GM18505 (cell line): ENCODE measurements around the gene RAD51D.
"Not testable (repeated sequence)": the region's sequence is repeated elsewhere in the genome, so short reads cannot be mapped to it uniquely, and the experiment has no call there.

Experiments
- ATAC-seq: cut with Tn5 transposase; IDR thresholded peaks from one replicate; pipeline ENCODE4 v1.9.1; 2021; ENCODE audit not compliant: unreplicated experiment
- POLR2A ChIP-seq: IDR thresholded peaks from 4 replicates; pipeline ENCODE4 v1.6.1; 2011; ENCODE audit warnings: borderline replicate concordance; ENCODE audit not compliant: insufficient read depth, insufficient read length; ENCODE audit errors: extremely low read depth

RAD51D gene

DNA sequence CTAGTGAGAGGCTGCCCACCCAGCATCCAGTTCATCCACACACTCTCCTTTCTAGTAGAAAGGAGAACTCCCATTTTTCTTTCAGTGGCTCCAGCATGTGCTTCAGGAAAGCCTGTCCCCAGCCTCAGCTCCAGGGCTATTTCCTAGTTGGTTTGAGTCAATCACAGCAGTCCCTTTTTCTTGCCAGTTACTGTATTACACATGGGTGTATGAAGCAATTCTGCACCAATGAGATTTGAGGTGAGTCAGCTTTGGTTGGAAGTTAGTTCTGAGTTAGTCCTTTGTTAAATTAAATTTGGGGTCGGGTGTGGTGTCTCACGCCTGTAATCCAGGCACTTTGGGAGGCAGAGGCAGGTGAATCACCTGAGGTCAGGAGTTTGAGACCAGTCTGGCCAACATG, 24.8 kb downstream of the RAD51D start:
- no peak for TF ChIP-seq POLR2A
- ATAC-seq, result no peak

- not testable (repeated sequence) for ATAC-seq
Measured at GRCh38 chr17:35090707-35091106, 29.0 kb downstream of the RAD51D start.

GRCh38 chr17:35089586-35090296, 29.9 kb downstream of the RAD51D start:
- TF ChIP-seq POLR2A, result no peak
- no peak for ATAC-seq

GRCh38 chr17:35088881-35089585, 30.6 kb downstream of the RAD51D start:
- ATAC-seq, result peak; percentile 77
- peak; percentile 57 for TF ChIP-seq POLR2A

DNA sequence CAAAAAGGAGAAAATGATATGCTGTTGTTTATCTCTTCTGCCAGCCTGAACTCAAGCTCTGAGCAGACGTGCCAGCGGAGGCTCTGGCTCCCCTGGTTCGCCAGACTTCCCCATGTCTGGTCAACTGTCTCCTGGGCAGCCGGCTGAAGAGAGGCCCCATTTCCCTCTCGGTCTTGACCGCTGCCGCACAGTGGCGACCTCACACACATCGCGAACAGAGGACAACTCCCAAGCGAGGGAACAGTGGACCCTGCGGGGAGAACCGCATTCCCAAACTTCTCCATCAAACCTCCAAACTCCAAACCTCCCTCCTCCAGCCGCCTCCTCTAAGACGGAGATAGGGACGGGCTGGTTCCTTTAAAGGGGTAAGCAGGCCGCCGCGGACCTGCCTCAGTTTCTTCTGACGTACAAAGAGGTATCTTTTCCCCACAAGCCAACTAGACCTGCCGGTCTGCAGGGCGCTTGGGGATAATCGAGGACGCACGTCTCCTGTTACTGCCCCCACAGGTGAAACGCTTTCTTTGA, 31.2 kb downstream of the RAD51D start:
- ATAC-seq, result peak; percentile 3
- TF ChIP-seq POLR2A, result peak; percentile 63

DNA sequence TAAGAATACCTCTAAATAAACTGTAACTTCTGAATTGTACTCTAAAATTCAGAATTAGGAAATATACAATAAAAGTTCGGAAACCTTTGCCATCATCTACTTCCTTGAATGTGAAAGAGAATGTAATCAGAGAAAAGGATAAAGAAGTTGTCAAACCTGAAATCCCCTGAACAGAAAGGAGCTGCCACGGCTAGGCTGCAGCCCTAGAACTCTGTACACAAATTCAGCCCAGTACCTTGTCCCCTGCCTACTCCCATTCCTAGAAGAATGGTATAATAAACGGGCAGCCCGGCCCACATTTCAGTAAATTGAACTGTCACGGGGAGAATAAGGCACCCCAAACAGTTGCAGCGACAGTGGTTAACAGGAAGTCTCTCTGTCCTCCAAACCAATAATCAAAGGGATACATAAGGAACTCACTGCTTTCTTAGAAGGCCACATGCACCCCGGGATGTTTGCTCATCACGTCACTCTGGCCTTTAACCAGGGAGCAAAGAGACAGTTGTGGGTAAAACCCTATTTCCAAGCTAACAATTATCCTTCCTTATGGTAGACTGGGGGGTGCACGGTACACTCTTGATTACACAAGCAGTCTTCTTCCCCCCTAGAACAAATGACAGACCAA, 31.8 kb downstream of the RAD51D start:
- TF ChIP-seq POLR2A, result no peak
- ATAC-seq, result no peak

DNA sequence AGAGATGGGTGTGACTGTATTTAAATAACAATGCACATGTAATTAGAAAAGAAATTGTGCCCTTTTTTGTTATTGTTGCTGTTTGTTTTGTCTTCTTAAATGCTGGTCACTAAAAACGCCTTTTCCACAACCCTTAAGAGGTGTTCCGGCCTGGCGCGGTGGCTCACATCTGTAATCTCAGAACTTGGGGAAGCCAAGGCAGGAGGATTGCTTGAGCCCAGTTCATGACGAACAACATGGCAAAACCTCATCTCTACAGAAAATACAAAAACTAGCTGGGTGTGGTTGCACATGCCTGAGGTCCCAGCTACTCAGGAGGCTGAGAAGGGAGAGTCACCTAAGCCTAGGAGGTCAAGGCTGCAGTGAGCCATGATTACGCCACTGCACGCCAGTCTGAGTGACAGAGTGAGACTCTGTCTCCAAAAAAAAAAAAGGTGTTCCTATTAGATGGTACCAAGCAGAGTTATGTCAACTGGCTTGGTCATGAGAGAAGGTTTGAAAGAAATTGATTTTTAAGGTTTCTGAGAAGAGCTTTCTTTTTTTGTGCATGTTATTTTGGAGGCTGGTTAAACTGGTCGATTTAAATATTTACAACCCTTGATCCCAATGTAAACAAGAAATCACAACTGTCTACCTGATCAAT, 32.6 kb downstream of the RAD51D start:
- TF ChIP-seq POLR2A, result no peak
- ATAC-seq, result no peak

- no peak for TF ChIP-seq POLR2A
- no peak for ATAC-seq
Measured at GRCh38 chr17:35086164-35086563, 33.5 kb downstream of the RAD51D start.

DNA sequence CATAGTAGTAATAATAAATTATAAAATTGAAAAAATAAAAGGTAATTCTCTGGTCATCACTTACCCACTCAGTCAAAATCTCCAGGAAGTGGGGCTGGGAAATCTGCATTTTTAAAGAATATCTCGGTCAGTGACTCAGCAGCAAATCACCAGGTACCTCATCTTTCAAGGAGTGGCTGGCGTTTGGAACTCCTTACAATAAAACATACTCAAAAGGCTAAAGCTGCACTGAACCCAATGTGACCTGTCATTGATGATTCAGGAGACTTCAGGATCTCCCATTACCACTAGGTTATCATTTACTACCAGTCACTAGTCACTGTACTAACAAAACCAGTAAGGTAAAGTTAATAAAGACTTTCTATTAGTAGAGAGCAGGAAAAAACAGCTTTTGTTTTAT, 34.7 kb downstream of the RAD51D start:
- no peak for TF ChIP-seq POLR2A
- no peak for ATAC-seq

- TF ChIP-seq POLR2A, result no peak
- ATAC-seq, result no peak
Measured at GRCh38 chr17:35083071-35083470, 36.6 kb downstream of the RAD51D start.

DNA sequence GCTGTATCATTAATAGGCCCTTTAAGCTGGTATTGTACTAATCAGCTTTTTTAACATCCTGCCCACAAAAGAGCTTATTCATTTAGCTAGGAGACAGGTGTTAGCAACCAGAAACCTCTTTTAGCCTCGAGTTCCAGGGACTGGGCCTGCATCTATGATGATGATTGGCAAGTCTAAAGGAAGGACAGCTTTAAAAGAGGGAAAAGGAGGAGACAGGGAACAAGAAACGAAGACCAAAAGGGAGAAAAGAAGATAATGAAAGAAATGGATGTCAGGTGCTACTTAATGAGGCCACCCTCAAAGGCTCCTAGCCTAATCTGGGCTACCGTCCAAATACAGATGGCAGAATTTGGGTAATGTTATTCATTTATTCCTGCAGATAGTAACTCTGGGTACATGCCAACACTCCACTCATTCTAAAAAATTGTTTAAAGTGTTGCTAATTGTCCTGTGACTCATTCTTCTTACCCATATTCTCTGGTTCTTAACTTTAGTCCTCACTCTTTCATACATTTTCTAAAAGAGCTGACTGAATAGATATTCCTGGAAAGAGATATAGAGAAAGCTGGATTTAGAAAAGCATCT, 37.5 kb downstream of the RAD51D start:
- no peak for TF ChIP-seq POLR2A
- ATAC-seq, result no peak

DNA sequence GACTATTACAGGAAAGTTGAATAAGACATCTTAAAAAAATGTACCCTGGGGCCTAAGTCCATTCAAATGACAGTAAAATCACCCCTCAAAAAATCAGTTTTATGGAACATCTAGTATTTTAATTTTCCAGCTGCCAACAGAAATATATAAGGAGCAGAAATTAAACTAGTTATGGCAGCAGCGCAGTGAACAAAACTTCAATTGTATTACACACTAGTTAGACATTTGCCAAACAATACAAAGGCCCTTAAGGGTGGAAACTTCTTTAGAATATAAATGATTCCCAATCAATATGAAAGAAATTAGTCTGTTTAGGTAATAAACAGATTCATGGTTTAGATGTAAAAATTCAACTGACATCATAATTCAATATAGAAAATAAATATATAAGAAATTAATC, 38.0 kb downstream of the RAD51D start:
- no peak for ATAC-seq
- no peak for TF ChIP-seq POLR2A

DNA sequence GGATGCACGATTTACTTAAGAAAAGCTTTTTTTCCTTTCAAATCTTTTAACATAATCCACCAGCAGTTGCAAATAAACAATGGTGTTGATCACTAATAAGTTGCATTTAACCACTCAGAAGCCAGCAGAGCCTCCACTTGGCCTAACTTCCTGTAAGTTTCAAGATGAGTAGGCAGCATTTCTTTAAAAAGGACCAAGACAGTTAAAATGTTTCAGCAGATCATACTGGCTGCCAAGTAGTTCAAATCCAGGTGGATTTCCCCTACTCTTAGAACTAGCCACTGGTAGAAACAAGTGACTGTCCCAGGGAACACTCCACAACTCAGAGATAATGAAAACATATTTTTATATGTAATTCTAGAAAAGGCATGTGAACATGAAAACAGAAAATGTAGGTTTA, 39.1 kb downstream of the RAD51D start:
- ATAC-seq, result no peak
- no peak for TF ChIP-seq POLR2A
